ACC112 (cell line): ENCODE measurements around the gene ARHGAP32.
"Not testable (repeated sequence)": the region's sequence is repeated elsewhere in the genome, so short reads cannot be mapped to it uniquely, and the experiment has no call there.

Experiments used
- H2AFZ ChIP-seq: fragments of 200-600 bp; sonication (generic); one replicate; pipeline ENCODE4 v1.6.0; 2017; ENCODE audit warnings: antibody characterized with exemption, low read length; ENCODE audit not compliant: unreplicated experiment
- H3K27ac ChIP-seq: fragments of 200-600 bp; sonication (generic); 2 replicates; pipeline ENCODE4 v1.5.1; 2014; ENCODE audit warnings: low read depth, mild to moderate bottlenecking, antibody characterized with exemption, low read length, moderate library complexity
- H3K27me3 ChIP-seq: fragments of 200-600 bp; sonication (generic); 2 replicates; pipeline ENCODE4 v1.6.1; 2014; ENCODE audit warnings: mild to moderate bottlenecking, antibody characterized with exemption, low read length, moderate library complexity, mixed read lengths; ENCODE audit not compliant: insufficient read depth
- H3K36me3 ChIP-seq: fragments of 200-600 bp; sonication (generic); 2 replicates; pipeline ENCODE4 v1.6.1; 2016; ENCODE audit warnings: mild to moderate bottlenecking, antibody characterized with exemption, low read length, moderate library complexity, mixed read lengths; ENCODE audit not compliant: insufficient read depth
- H3K4me1 ChIP-seq: fragments of 200-600 bp; sonication (generic); one replicate; pipeline ENCODE4 v1.6.1; 2016; ENCODE audit warnings: low read length, mixed read lengths; ENCODE audit not compliant: insufficient read depth, unreplicated experiment, control insufficient read depth
- H3K4me3 ChIP-seq: fragments of 200-600 bp; sonication (generic); 2 replicates; pipeline ENCODE4 v1.5.1; 2014; ENCODE audit warnings: mild to moderate bottlenecking, low read depth, low read length
- H3K79me2 ChIP-seq: fragments of 200-600 bp; sonication (generic); one replicate; pipeline ENCODE4 v1.6.0; 2016; ENCODE audit warnings: low read length; ENCODE audit not compliant: control insufficient read depth, unreplicated experiment, insufficient read depth

Gene ARHGAP32

GRCh38 chr11:129148487-129148886, 43.6 kb downstream of the ARHGAP32 start:
- Histone ChIP-seq H3K4me1 (peaks cover 33% of the 10 kb centered on the region), H3K27me3 (no peaks in the 10 kb centered on the region), H3K36me3 (no peaks in the 10 kb centered on the region; the same call in 1 of the 2 replicates), H3K79me2 (peaks cover 37% of the 10 kb centered on the region), H2AFZ (no peak overlapping the region), H3K4me3 (no peak overlapping the region), H3K27ac (no peak overlapping the region)

- Histone ChIP-seq H3K4me3 (no peak overlapping the region), H2AFZ (no peak overlapping the region), H3K79me2 (peaks cover 44% of the 10 kb centered on the region), H3K4me1 (peaks cover 48% of the 10 kb centered on the region), H3K27ac (peak overlapping the region; percentile 99), H3K36me3 (no peaks in the 10 kb centered on the region; the same call in 1 of the 2 replicates), H3K27me3 (no peaks in the 10 kb centered on the region)
These were observed 45.9 kb downstream of the ARHGAP32 start for GRCh38 chr11:129146191-129146590.

- peaks cover 48% of the 10 kb centered on the region for H3K4me1 ChIP-seq
- peak overlapping the region; percentile 42; the same call in 1 of the 2 replicates for H3K4me3 ChIP-seq
- no peaks in the 10 kb centered on the region for H3K27me3 ChIP-seq
- H3K36me3 ChIP-seq = no peaks in the 10 kb centered on the region; the same call in 1 of the 2 replicates
- H3K27ac ChIP-seq = peak overlapping the region; percentile 99
- peaks cover 48% of the 10 kb centered on the region for H3K79me2 ChIP-seq
- peak overlapping the region; percentile 16 for H2AFZ ChIP-seq
These were observed 46.8 kb downstream of the ARHGAP32 start for GRCh38 chr11:129145276-129145675.

GRCh38 chr11:129144256-129144655, 47.9 kb downstream of the ARHGAP32 start:
- H3K4me3 ChIP-seq = peak overlapping the region; percentile 8; the same call in 1 of the 2 replicates
- H3K36me3 ChIP-seq = no peaks in the 10 kb centered on the region
- H3K4me1 ChIP-seq = peaks cover 48% of the 10 kb centered on the region
- peak overlapping the region; percentile 99 for H3K27ac ChIP-seq
- no peaks in the 10 kb centered on the region for H3K27me3 ChIP-seq
- peaks cover 40% of the 10 kb centered on the region for H3K79me2 ChIP-seq
- H2AFZ ChIP-seq = no peak overlapping the region

GRCh38 chr11:129143335-129143734, 48.8 kb downstream of the ARHGAP32 start:
- Histone ChIP-seq H2AFZ (no peak overlapping the region), H3K4me3 (peak overlapping the region; percentile 48; the same call in 1 of the 2 replicates), H3K4me1 (peaks cover 48% of the 10 kb centered on the region), H3K79me2 (peaks cover 33% of the 10 kb centered on the region), H3K27me3 (no peaks in the 10 kb centered on the region), H3K27ac (peak overlapping the region; percentile 99), H3K36me3 (no peaks in the 10 kb centered on the region)

GRCh38 chr11:129141748-129142523, 50.2 kb downstream of the ARHGAP32 start:
- Histone ChIP-seq H2AFZ (peak overlapping the region; percentile 18), H3K36me3 (no peaks in the 10 kb centered on the region), H3K27me3 (no peaks in the 10 kb centered on the region), H3K4me3 (no peak overlapping the region), H3K27ac (peak overlapping the region; percentile 99), H3K79me2 (peaks cover 30% of the 10 kb centered on the region), H3K4me1 (peaks cover 43% of the 10 kb centered on the region)

- H3K4me1 ChIP-seq = no peaks in the 10 kb centered on the region
- H3K27ac ChIP-seq = no peak overlapping the region
- H3K4me3 ChIP-seq = no peak overlapping the region
- no peaks in the 10 kb centered on the region for H3K36me3 ChIP-seq
- no peaks in the 10 kb centered on the region for H3K27me3 ChIP-seq
- H3K79me2 ChIP-seq = peaks cover 10% of the 10 kb centered on the region
- no peak overlapping the region for H2AFZ ChIP-seq
These were observed 60.8 kb downstream of the ARHGAP32 start for GRCh38 chr11:129131316-129131715.

GRCh38 chr11:129128881-129129620, 63.1 kb downstream of the ARHGAP32 start:
- not testable (repeated sequence) for H3K79me2 ChIP-seq, H3K27ac ChIP-seq, H2AFZ ChIP-seq

GRCh38 chr11:129119036-129119435, 73.1 kb downstream of the ARHGAP32 start:
- no peaks in the 10 kb centered on the region for H3K79me2 ChIP-seq
- H3K27ac ChIP-seq = no peak overlapping the region
- H3K36me3 ChIP-seq = no peaks in the 10 kb centered on the region
- no peak overlapping the region for H2AFZ ChIP-seq
- H3K27me3 ChIP-seq = no peaks in the 10 kb centered on the region
- H3K4me3 ChIP-seq = no peak overlapping the region
- peaks cover 13% of the 10 kb centered on the region for H3K4me1 ChIP-seq

More at GRCh38 chr11:129128881-129129620, 63.1 kb downstream of the ARHGAP32 start:
- not testable (repeated sequence) for H3K4me3 ChIP-seq, H3K36me3 ChIP-seq, H3K4me1 ChIP-seq, H3K27me3 ChIP-seq

- Histone ChIP-seq H3K4me3 (no peak overlapping the region), H3K36me3 (no peaks in the 10 kb centered on the region), H3K27ac (no peak overlapping the region), H3K4me1 (peaks cover 13% of the 10 kb centered on the region), H3K79me2 (no peaks in the 10 kb centered on the region), H3K27me3 (no peaks in the 10 kb centered on the region), H2AFZ (no peak overlapping the region)
These were observed 74.4 kb downstream of the ARHGAP32 start for GRCh38 chr11:129117595-129118350.
